HepG2 (cell line): ENCODE results near the gene MFSD8. TPM values are rescaled to one million over a fixed set of nuclear protein-coding genes. Genes with fewer than 3 reads are reported as not detected.
A peak's percentile ranks its signal among the peaks of the same experiment; 100 is the strongest.

Experiments used
- ARNT ChIP-seq: fragments of 450-650 bp; IDR thresholded peaks from 2 replicates; pipeline ENCODE4 v1.6.1; 2017
- BCL3 ChIP-seq: sonication (generic); formaldehyde crosslinking; IDR thresholded peaks from 2 replicates; pipeline ENCODE4 v1.5.1; 2020; ENCODE audit warnings: mild to moderate bottlenecking, missing genetic modification reagents, moderate library complexity
- CREB3 ChIP-seq: sonication (generic); formaldehyde crosslinking; IDR thresholded peaks from 2 replicates; pipeline ENCODE4 v1.5.0; 2020; ENCODE audit warnings: missing genetic modification reagents
- KIAA2018 ChIP-seq: sonication (generic); formaldehyde crosslinking; IDR thresholded peaks from 2 replicates; pipeline ENCODE4 v1.5.0; 2020; ENCODE audit warnings: mild to moderate bottlenecking, missing genetic modification reagents, borderline replicate concordance
- KLF13 ChIP-seq: sonication (generic); formaldehyde crosslinking; IDR thresholded peaks from 2 replicates; pipeline ENCODE4 v1.4.0; 2020; ENCODE audit warnings: mild to moderate bottlenecking, missing genetic modification reagents
- MYNN ChIP-seq: sonication (generic); formaldehyde crosslinking; IDR thresholded peaks from 2 replicates; pipeline ENCODE4 v1.4.0; 2020; ENCODE audit warnings: mild to moderate bottlenecking, low read depth, missing genetic modification reagents
- PHF20 ChIP-seq: sonication (generic); formaldehyde crosslinking; IDR thresholded peaks from 2 replicates; pipeline ENCODE4 v1.5.0; 2020; ENCODE audit warnings: mild to moderate bottlenecking, missing genetic modification reagents
- PLSCR1 ChIP-seq: sonication (generic); formaldehyde crosslinking; IDR thresholded peaks from 2 replicates; pipeline ENCODE4 v1.5.0; 2020; ENCODE audit warnings: missing genetic modification reagents, mild to moderate bottlenecking, borderline replicate concordance
- ZNF136 ChIP-seq: sonication (generic); formaldehyde crosslinking; IDR thresholded peaks from 2 replicates; pipeline ENCODE4 v1.8.1; 2022; ENCODE audit warnings: low read depth, mild to moderate bottlenecking, moderate library complexity, missing genetic modification reagents
- ZNF160 ChIP-seq: sonication (generic); formaldehyde crosslinking; IDR thresholded peaks from 2 replicates; pipeline ENCODE4 v1.8.0; 2022; ENCODE audit warnings: mild to moderate bottlenecking, inconsistent platforms, missing genetic modification reagents
- ZNF18 ChIP-seq: sonication (generic); formaldehyde crosslinking; IDR thresholded peaks from 2 replicates; pipeline ENCODE4 v1.8.0; 2022; ENCODE audit warnings: mild to moderate bottlenecking, missing genetic modification reagents; ENCODE audit not compliant: insufficient replicate concordance
- ZNF547 ChIP-seq: sonication (generic); formaldehyde crosslinking; IDR thresholded peaks from 2 replicates; pipeline ENCODE4 v1.5.1; 2020; ENCODE audit warnings: mild to moderate bottlenecking, missing genetic modification reagents
- ZNF710 ChIP-seq: sonication (generic); formaldehyde crosslinking; IDR thresholded peaks from 2 replicates; pipeline ENCODE4 v1.5.0; 2020; ENCODE audit warnings: mild to moderate bottlenecking, missing genetic modification reagents, borderline replicate concordance
- polyA plus RNA-seq, 8 experiments: library from polyadenylated mRNA; depleted of rRNA in 3 of 8; stranded (reverse) in 7 of 8; unstranded in 1 of 8; fragments of >200 nt; fragmentation: Illumina TruSeq in 4 of 8; extraction: Trizol in 4 of 8; gene quantifications; 2 replicates each; pipeline versions ENCODE4 v1.2.1 to v1.2.3, GENCODE V29; 2011 to 2016; ENCODE audit warnings: low read depth in 4 of 8, missing spikeins in 1 of 8, mixed read lengths in 1 of 8; ENCODE audit not compliant: insufficient read depth in 1 of 8
- total RNA-seq, 5 experiments: library from RNA; depleted of rRNA; stranded (reverse); fragments of >200 nt; fragmentation: Illumina TruSeq; extraction: Trizol; gene quantifications; 2 replicates each; pipeline ENCODE4 v1.2.3, GENCODE V29; 2016; ENCODE audit warnings: low read depth in 1 of 5

MFSD8 gene
- total and polyA plus RNA-seq, 2 of the 13 experiments (the other 11 are each of a cell fraction or from before 2014, with no cell fraction given): 24.8 to 25.5 TPM

- TF ChIP-seq ZNF18: peak; percentile 28
- TF ChIP-seq KLF13 (CRISPR knock-in tag): no peak
- peak; percentile 81 for TF ChIP-seq PHF20 (CRISPR knock-in tag)
- no peak for TF ChIP-seq ZNF160 (CRISPR knock-in tag)
- peak; percentile 66 for TF ChIP-seq ZNF547 (CRISPR knock-in tag)
- TF ChIP-seq ZNF710 (CRISPR knock-in tag): no peak; the same call in none of the 2 replicates
- TF ChIP-seq ARNT: no peak
- TF ChIP-seq KIAA2018 (CRISPR knock-in tag): no peak
- TF ChIP-seq ZNF136: peak; percentile 96; the same call in 1 of the 2 replicates
- no peak for TF ChIP-seq MYNN (CRISPR knock-in tag)
- peak; percentile 95 for TF ChIP-seq BCL3 (CRISPR knock-in tag)
- TF ChIP-seq CREB3 (CRISPR knock-in tag): no peak
- TF ChIP-seq PLSCR1 (CRISPR knock-in tag): no peak
These were observed at the start of gene MFSD8, which contains the start of gene ABHD18 (continued) for GRCh38 chr4:127965062-127965802.
